Measurements from ENCODE around the gene MCHR1. TPM values are rescaled to one million over a fixed set of nuclear protein-coding genes. Genes with fewer than 3 reads are reported as not detected.

MCHR1 gene
- polyA plus RNA-seq, 1 of the 3 experiments (the other 2 are of a cell fraction), result 0.33 TPM

DNA sequence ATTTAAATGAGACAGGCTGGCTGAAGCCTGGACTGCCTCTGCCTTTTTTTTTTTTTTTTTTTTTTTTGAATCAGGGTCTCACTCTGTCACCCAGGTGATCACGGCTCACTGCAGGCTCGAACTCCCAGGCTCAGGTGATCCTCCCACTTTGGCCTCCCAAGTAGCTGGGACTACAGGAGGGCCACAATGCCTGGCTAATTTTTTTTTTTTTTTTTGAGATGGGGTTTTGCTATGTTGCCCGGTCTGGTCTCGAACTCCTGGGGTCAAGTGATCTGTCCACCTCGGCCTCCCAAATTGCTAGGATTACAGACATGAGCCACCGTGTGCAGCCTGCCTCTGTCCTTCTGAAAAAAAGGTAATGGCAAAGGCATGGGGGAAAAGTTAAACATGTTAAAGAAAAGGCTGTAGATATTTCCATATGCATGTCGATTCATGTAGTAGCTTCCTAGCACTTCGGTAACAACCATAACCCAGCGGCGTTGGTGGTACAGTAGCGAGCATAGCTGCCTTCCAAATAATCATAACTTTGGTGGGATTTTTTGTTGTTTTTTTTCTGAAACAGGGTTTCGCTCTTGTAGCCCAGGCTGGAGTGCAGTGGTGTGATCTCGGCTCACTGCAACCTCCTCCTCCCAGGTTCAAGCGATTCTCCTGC is 48.8 kb downstream of the MCHR1 start:
- H3K27ac ChIP-seq (ENCODE audit: low read depth in 2 of 2, low read length in 1 of 2), result no peak overlapping the region; a peak in 1 of 4 replicates
- H2AFZ ChIP-seq (ENCODE audit: low read depth), result no peak overlapping the region
- TF ChIP-seq SMC3 (IDR thresholded peaks at IDR 0.05; ENCODE audit: low read depth, low read length) (no peak), TAF1 (IDR thresholded peaks at IDR 0.05; ENCODE audit: borderline replicate concordance, low read depth, low read length) (no peak)
- TF ChIP-seq, protein P1, sequence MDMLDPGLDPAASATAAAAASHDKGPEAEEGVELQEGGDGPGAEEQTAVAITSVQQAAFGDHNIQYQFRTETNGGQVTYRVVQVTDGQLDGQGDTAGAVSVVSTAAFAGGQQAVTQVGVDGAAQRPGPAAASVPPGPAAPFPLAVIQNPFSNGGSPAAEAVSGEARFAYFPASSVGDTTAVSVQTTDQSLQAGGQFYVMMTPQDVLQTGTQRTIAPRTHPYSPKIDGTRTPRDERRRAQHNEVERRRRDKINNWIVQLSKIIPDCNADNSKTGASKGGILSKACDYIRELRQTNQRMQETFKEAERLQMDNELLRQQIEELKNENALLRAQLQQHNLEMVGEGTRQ (IDR thresholded peaks at IDR 0.05; ENCODE audit: borderline replicate concordance, low read depth, low read length), result no peak
- H3K9me2 ChIP-seq, result no peaks in the 10 kb centered on the region
- no peak overlapping the region for H3K9ac ChIP-seq
- no peaks in the 10 kb centered on the region for H3F3A ChIP-seq (replicated peaks; ENCODE audit: insufficient read depth)
- H3K36me3 ChIP-seq (replicated peaks in 1 of 2; ENCODE audit: control insufficient read depth in 1 of 2, insufficient read depth in 2 of 2, low read length in 1 of 2), result no peaks in the 10 kb centered on the region
- H3K4me2 ChIP-seq, result no peak overlapping the region
- H3K4me3 ChIP-seq (ENCODE audit: low read depth in 2 of 2, low read length in 1 of 2), result no peak overlapping the region
- no peaks in the 10 kb centered on the region for H3K9me3 ChIP-seq
- DNase-seq, result no peak
- ChIA-PET POLR2A (no interaction called here), CTCF (no interaction called here)
- peaks cover 2 to 3% of the 10 kb centered on the region in 2 experiments; a peak in 2 of 4 replicates for H3K4me1 ChIP-seq (ENCODE audit: control insufficient read depth in 1 of 2, insufficient read depth in 2 of 2, low read depth in 1 of 2, low read length in 1 of 2)
- 95% methylated on average over 13 of the region's 14 CpGs for WGBS (ENCODE audit: low lambda C conversion rate)
- no peaks in the 10 kb centered on the region for H4K20me1 ChIP-seq (ENCODE audit: insufficient read depth)
- no peaks in the 10 kb centered on the region for H3K27me3 ChIP-seq (ENCODE audit: insufficient read depth)
- H3K79me2 ChIP-seq (ENCODE audit: insufficient read depth), result no peaks in the 10 kb centered on the region

DNA sequence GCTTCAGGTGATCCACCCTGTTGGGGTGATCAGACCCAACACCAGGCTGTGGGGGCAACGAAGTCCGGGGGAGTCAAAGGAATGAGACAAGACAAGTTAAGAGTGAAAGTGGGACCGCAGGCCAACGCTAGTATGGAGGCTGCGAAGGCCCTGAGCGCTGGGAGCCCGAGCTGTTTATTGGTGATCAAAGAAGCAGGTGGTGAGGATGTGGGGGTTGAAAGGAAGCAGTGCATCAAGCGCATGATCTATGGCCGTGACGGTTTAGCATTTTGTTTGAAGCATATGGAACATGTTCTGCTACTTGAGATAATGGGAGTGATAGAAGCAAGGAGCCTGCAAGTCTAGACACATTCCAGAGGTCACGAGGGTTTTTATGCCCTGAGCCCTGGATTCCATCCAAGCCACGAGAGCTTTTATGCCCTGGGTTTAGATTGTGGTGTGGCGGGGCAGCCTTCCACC is 49.5 kb downstream of the MCHR1 start:
- CTCF ChIA-PET, result no interaction called here

DNA sequence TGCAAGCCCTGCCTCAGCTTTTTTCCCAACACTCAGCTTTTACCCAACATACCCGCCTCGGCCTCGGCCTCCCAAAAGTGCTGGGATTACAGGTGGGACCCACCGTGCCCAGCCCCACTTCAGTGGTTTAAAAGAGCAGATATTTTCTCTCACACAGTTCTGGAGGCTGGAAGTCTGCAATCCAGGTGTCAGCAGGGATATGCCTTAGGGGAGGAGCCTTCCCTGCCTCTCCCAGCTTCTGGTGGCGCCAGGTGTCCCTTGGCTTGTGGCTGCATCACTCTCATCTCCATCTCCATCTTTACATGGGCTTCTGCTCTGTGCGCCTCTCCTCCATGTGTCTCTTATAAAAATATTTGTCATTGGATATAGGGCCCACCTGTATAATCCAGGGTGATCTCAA is 50.0 kb downstream of the MCHR1 start:
- Histone ChIP-seq H3K9me3 (no peaks in the 10 kb centered on the region), H3K27ac (ENCODE audit: low read depth in 2 of 2, low read length in 1 of 2) (no peak overlapping the region), H4K20me1 (ENCODE audit: insufficient read depth) (no peaks in the 10 kb centered on the region), H2AFZ (ENCODE audit: low read depth) (no peak overlapping the region), H3K9me2 (no peaks in the 10 kb centered on the region), H3K9ac (no peak overlapping the region), H3K4me2 (no peak overlapping the region), H3K4me3 (ENCODE audit: low read depth in 2 of 2, low read length in 1 of 2) (no peak overlapping the region), H3K27me3 (ENCODE audit: insufficient read depth) (no peaks in the 10 kb centered on the region), H3K36me3 (replicated peaks in 1 of 2; ENCODE audit: control insufficient read depth in 1 of 2, insufficient read depth in 2 of 2, low read length in 1 of 2) (no peaks in the 10 kb centered on the region), H3F3A (replicated peaks; ENCODE audit: insufficient read depth) (no peaks in the 10 kb centered on the region), H3K79me2 (ENCODE audit: insufficient read depth) (no peaks in the 10 kb centered on the region), H3K4me1 (ENCODE audit: control insufficient read depth in 1 of 2, insufficient read depth in 2 of 2, low read depth in 1 of 2, low read length in 1 of 2) (peaks cover 2 to 3% of the 10 kb centered on the region in 2 experiments; a peak in 2 of 4 replicates)
- no peak for DNase-seq
- ChIA-PET POLR2A (no interaction called here), CTCF (interaction anchor here (0.9 kb wide), 1 partner anchor 23 kb away, joined by 3 read pairs; no protein-coding TSS in a partner anchor)
- WGBS (ENCODE audit: low lambda C conversion rate), result 80% methylated on average over 5 of the region's 6 CpGs
- TF ChIP-seq YY1 (IDR thresholded peaks at IDR 0.05; ENCODE audit: low read depth), result no peak
- TF ChIP-seq, protein P2, sequence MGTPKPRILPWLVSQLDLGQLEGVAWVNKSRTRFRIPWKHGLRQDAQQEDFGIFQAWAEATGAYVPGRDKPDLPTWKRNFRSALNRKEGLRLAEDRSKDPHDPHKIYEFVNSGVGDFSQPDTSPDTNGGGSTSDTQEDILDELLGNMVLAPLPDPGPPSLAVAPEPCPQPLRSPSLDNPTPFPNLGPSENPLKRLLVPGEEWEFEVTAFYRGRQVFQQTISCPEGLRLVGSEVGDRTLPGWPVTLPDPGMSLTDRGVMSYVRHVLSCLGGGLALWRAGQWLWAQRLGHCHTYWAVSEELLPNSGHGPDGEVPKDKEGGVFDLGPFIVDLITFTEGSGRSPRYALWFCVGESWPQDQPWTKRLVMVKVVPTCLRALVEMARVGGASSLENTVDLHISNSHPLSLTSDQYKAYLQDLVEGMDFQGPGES (IDR thresholded peaks at IDR 0.05; ENCODE audit: low read depth, low read length), result no peak
- no peak for TF ChIP-seq RCOR1 (IDR thresholded peaks at IDR 0.05; ENCODE audit: low read length)
- no peak for TF ChIP-seq TEAD4 (IDR thresholded peaks at IDR 0.05; ENCODE audit: borderline replicate concordance, insufficient read depth)
- no peak for TF ChIP-seq SMC3 (IDR thresholded peaks at IDR 0.05; ENCODE audit: low read depth, low read length)
- TF ChIP-seq CHD2 (IDR thresholded peaks at IDR 0.05; ENCODE audit: low read length, partially characterized antibody), result no peak
- no peak for TF ChIP-seq RXRA (IDR thresholded peaks at IDR 0.05; ENCODE audit: borderline replicate concordance, low read depth)
- no peak for TF ChIP-seq NRF1 (IDR thresholded peaks at IDR 0.05; ENCODE audit: low read depth, low read length)
- TF ChIP-seq FOXM1 (IDR thresholded peaks at IDR 0.05; ENCODE audit: low read depth), result no peak
- no peak for TF ChIP-seq TCF12 (IDR thresholded peaks at IDR 0.05)
- TF ChIP-seq, protein P3, sequence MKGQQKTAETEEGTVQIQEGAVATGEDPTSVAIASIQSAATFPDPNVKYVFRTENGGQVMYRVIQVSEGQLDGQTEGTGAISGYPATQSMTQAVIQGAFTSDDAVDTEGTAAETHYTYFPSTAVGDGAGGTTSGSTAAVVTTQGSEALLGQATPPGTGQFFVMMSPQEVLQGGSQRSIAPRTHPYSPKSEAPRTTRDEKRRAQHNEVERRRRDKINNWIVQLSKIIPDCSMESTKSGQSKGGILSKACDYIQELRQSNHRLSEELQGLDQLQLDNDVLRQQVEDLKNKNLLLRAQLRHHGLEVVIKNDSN (IDR thresholded peaks at IDR 0.05; ENCODE audit: borderline replicate concordance, low read depth), result no peak
- TF ChIP-seq JUND (IDR thresholded peaks at IDR 0.05), result no peak
- TF ChIP-seq GATA2 (CRISPR knock-in tag; IDR thresholded peaks at IDR 0.05), result no peak

More for the DNA sequence above, 49.5 kb downstream of the MCHR1 start:
- Histone ChIP-seq H3K27me3 (ENCODE audit: insufficient read depth) (no peaks in the 10 kb centered on the region), H3K9me2 (no peaks in the 10 kb centered on the region), H3K36me3 (replicated peaks in 1 of 2; ENCODE audit: control insufficient read depth in 1 of 2, insufficient read depth in 2 of 2, low read length in 1 of 2) (no peaks in the 10 kb centered on the region), H3K9ac (no peak overlapping the region), H4K20me1 (ENCODE audit: insufficient read depth) (no peaks in the 10 kb centered on the region), H3K9me3 (no peaks in the 10 kb centered on the region), H3K27ac (ENCODE audit: low read depth in 2 of 2, low read length in 1 of 2) (no peak overlapping the region; a peak in 1 of 4 replicates), H3K4me2 (no peak overlapping the region), H3F3A (replicated peaks; ENCODE audit: insufficient read depth) (no peaks in the 10 kb centered on the region), H3K79me2 (ENCODE audit: insufficient read depth) (no peaks in the 10 kb centered on the region), H3K4me3 (ENCODE audit: low read depth in 2 of 2, low read length in 1 of 2) (no peak overlapping the region), H2AFZ (ENCODE audit: low read depth) (no peak overlapping the region), H3K4me1 (ENCODE audit: control insufficient read depth in 1 of 2, insufficient read depth in 2 of 2, low read depth in 1 of 2, low read length in 1 of 2) (peaks cover 2 to 3% of the 10 kb centered on the region in 2 experiments; a peak in 2 of 4 replicates)
- TF ChIP-seq NFIC (IDR thresholded peaks at IDR 0.05; ENCODE audit: borderline replicate concordance) (0 out of 2 replicates have a peak, but pooled peaks have one; percentile 16), FOSL2 (IDR thresholded peaks at IDR 0.05; ENCODE audit: borderline replicate concordance, low read depth) (no peak), TCF12 (IDR thresholded peaks at IDR 0.05) (peak; percentile 66)
- TF ChIP-seq, protein P4, sequence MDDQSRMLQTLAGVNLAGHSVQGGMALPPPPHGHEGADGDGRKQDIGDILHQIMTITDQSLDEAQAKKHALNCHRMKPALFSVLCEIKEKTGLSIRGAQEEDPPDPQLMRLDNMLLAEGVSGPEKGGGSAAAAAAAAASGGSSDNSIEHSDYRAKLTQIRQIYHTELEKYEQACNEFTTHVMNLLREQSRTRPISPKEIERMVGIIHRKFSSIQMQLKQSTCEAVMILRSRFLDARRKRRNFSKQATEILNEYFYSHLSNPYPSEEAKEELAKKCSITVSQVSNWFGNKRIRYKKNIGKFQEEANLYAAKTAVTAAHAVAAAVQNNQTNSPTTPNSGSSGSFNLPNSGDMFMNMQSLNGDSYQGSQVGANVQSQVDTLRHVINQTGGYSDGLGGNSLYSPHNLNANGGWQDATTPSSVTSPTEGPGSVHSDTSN (IDR thresholded peaks at IDR 0.05), result peak; percentile 33; the same call in 1 of the 2 replicates
- 74% methylated on average over 9 of the region's 13 CpGs for WGBS (ENCODE audit: low lambda C conversion rate)
- no peak for DNase-seq
- POLR2A ChIA-PET, result no interaction called here

Measured in SK-N-SH (cell line).